KMS-11 (cell line): ENCODE results near the gene NLRC4.
"Not testable (repeated sequence)": the region's sequence is repeated elsewhere in the genome, so short reads cannot be mapped to it uniquely, and the experiment has no call there.

Experiments used
- H2AFZ ChIP-seq: fragments of 200-600 bp; sonication (generic); 2 replicates; pipeline ENCODE4 v1.6.1; 2016; ENCODE audit warnings: antibody characterized with exemption, mixed run types, low read depth
- H3K27ac ChIP-seq: fragments of 200-600 bp; sonication (generic); 2 replicates; pipeline ENCODE4 v1.6.1; 2016; ENCODE audit warnings: mild to moderate bottlenecking, mixed run types
- H3K27me3 ChIP-seq: fragments of 200-600 bp; sonication (generic); 2 replicates; pipeline ENCODE4 v1.6.1; 2017; ENCODE audit warnings: mild to moderate bottlenecking, low read depth, mixed run types, moderate library complexity; ENCODE audit not compliant: insufficient read depth
- H3K36me3 ChIP-seq: fragments of 200-600 bp; sonication (generic); 2 replicates; pipeline ENCODE4 v1.6.1; 2017; ENCODE audit warnings: mild to moderate bottlenecking, mixed run types; ENCODE audit not compliant: insufficient read depth
- H3K4me1 ChIP-seq: fragments of 200-600 bp; sonication (generic); 2 replicates; pipeline ENCODE4 v1.6.1; 2016; ENCODE audit warnings: mild to moderate bottlenecking, low read depth, mixed run types; ENCODE audit not compliant: poor library complexity, severe bottlenecking
- H3K4me2 ChIP-seq: fragments of 200-600 bp; sonication (generic); 2 replicates; pipeline ENCODE4 v1.7.0; 2016; ENCODE audit warnings: mild to moderate bottlenecking, mixed run types
- H3K4me3 ChIP-seq: fragments of 200-600 bp; sonication (generic); IDR thresholded peaks from 2 replicates; pipeline ENCODE4 v1.6.1; 2017; ENCODE audit warnings: low read depth, low read length, mixed read lengths; ENCODE audit not compliant: insufficient read depth
- H3K79me2 ChIP-seq: fragments of 200-600 bp; sonication (generic); 2 replicates; pipeline ENCODE4 v1.6.1; 2016; ENCODE audit warnings: low read depth, mixed run types; ENCODE audit not compliant: insufficient read depth
- H3K9ac ChIP-seq: fragments of 200-600 bp; sonication (generic); 2 replicates; pipeline ENCODE4 v1.6.1; 2016; ENCODE audit warnings: mild to moderate bottlenecking, mixed run types
- H4K20me1 ChIP-seq: fragments of 200-600 bp; sonication (generic); 2 replicates; pipeline ENCODE4 v1.6.1; 2016; ENCODE audit warnings: mild to moderate bottlenecking, mixed run types; ENCODE audit not compliant: insufficient read depth
- TF ChIP-seq, protein P1 (sequence below): fragments of 200-600 bp; sonication (generic); conservative IDR thresholded peaks from 2 replicates; pipeline ENCODE4 v1.6.1; 2017; ENCODE audit warnings: low read depth, mild to moderate bottlenecking, antibody characterized with exemption, low read length, moderate library complexity, mixed read lengths

The NLRC4 gene

DNA sequence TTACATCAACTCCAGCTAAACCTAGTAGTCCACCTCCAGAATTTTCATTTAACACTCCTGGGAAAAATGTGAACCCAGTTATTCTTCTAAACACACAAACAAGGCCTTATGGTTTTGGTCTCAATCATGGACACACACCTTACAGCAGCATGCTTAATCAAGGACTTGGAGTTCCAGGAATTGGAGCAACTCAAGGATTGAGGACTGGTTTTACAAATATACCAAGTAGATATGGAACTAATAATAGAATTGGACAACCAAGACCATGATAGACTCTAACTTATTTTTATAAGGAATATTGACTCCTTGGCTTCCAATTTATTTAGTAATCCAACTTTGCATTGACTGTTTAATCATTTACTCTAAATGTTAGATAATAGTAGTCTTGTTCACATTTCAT, 44.2 kb downstream of the NLRC4 start:
- H3K27me3 ChIP-seq = no peaks in the 10 kb centered on the region
- H3K36me3 ChIP-seq = no peaks in the 10 kb centered on the region
- H3K4me3 ChIP-seq = no peak overlapping the region
- no peaks in the 10 kb centered on the region for H4K20me1 ChIP-seq
- TF ChIP-seq, protein P1, sequence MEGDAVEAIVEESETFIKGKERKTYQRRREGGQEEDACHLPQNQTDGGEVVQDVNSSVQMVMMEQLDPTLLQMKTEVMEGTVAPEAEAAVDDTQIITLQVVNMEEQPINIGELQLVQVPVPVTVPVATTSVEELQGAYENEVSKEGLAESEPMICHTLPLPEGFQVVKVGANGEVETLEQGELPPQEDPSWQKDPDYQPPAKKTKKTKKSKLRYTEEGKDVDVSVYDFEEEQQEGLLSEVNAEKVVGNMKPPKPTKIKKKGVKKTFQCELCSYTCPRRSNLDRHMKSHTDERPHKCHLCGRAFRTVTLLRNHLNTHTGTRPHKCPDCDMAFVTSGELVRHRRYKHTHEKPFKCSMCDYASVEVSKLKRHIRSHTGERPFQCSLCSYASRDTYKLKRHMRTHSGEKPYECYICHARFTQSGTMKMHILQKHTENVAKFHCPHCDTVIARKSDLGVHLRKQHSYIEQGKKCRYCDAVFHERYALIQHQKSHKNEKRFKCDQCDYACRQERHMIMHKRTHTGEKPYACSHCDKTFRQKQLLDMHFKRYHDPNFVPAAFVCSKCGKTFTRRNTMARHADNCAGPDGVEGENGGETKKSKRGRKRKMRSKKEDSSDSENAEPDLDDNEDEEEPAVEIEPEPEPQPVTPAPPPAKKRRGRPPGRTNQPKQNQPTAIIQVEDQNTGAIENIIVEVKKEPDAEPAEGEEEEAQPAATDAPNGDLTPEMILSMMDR = no peak
- no peaks in the 10 kb centered on the region for H3K79me2 ChIP-seq
- H3K27ac ChIP-seq = no peak overlapping the region
- H3K9ac ChIP-seq = no peak overlapping the region
- H3K4me2 ChIP-seq = no peak overlapping the region
- no peak overlapping the region for H2AFZ ChIP-seq
- no peaks in the 10 kb centered on the region for H3K4me1 ChIP-seq

DNA sequence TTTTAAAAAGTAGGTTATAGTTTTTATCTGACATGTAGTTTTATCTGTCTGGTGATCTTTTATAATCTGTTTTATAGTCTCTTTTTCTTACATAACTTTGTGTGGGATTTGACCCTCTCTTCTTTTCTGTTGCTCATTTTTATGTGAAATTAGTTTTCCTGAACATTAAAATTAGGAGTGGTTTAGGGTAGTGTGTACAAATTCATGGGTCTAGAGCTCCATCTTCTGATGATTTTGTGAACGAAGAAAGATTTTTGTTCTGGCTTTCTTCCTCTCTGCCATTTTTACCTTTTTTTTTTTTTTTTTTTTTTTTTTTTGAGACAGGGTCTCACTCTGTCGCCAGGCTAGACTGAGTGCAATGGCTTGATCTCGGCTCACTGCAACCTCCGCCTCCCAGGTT, 52.4 kb downstream of the NLRC4 start:
- H3K27me3 ChIP-seq = no peaks in the 10 kb centered on the region
- TF ChIP-seq, protein P1 = peak; percentile 39
- H3K27ac ChIP-seq = no peak overlapping the region
- H3K4me2 ChIP-seq = no peak overlapping the region
- H4K20me1 ChIP-seq = no peaks in the 10 kb centered on the region
- H2AFZ ChIP-seq = no peak overlapping the region
- no peak overlapping the region for H3K4me3 ChIP-seq
- H3K79me2 ChIP-seq = no peaks in the 10 kb centered on the region
- H3K9ac ChIP-seq = no peak overlapping the region
- H3K4me1 ChIP-seq = no peaks in the 10 kb centered on the region
- H3K36me3 ChIP-seq = no peaks in the 10 kb centered on the region

DNA sequence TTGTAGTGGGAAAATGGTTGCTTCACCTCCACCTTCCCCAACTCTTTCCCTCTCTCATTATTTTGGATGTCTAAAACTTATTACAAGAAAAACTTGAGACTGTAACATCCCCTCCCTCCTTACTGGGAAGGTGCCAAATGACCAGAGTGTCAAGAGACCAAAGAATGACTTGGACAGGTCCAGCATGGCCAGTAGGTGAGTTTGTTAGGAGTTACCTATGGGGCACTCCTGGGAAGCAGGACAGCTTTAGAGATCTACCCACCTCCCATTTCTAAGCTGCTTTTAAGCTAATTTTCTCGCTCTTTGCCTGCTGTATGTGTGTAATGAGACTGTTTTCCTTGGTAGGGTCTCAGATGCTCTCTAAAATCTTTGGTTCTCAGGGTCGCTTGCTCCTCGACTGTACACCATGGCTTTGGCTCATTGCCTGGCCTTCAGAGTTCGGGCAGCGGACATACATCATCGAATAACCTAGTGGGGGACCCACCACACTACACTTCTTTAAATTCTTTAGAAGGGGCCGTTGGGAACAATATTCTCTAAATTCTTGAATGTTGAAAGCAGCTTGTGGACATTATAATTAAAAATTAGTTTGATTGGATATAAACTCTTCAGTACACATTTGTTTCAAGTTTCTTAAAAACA, 53.8 kb downstream of the NLRC4 start:
- Histone ChIP-seq H3K4me1 (no peaks in the 10 kb centered on the region), H4K20me1 (no peaks in the 10 kb centered on the region), H3K9ac (no peak overlapping the region), H3K79me2 (no peaks in the 10 kb centered on the region), H3K36me3 (no peaks in the 10 kb centered on the region), H3K27me3 (no peaks in the 10 kb centered on the region), H3K4me2 (no peak overlapping the region), H2AFZ (no peak overlapping the region), H3K27ac (no peak overlapping the region), H3K4me3 (no peak overlapping the region)
- TF ChIP-seq, protein P1 = no peak

DNA sequence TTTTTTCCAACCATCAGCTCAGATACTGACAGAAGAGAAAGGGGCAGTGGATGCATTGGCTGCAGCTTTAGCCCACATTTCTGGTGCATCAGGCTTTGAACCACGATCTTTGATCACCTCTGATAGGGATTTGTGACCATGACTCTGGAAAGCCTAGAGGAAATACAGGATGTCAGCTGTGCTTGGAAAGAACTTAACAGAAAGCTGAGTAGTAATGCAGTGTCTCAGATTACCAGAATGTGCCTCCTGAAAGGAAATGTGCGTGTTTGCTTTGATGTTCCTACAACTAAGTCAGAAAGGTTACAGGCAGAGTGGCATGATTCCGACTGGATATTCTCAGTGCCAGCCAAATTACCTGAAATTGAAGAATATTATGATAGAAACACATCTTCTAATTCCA, 61.3 kb downstream of the NLRC4 start:
- H3K9ac ChIP-seq, H3K79me2 ChIP-seq, H4K20me1 ChIP-seq, H2AFZ ChIP-seq, H3K4me3 ChIP-seq, H3K27me3 ChIP-seq, H3K4me2 ChIP-seq, H3K36me3 ChIP-seq, H3K27ac ChIP-seq: not testable (repeated sequence)
- peaks cover 20% of the 10 kb centered on the region for H3K4me1 ChIP-seq

DNA sequence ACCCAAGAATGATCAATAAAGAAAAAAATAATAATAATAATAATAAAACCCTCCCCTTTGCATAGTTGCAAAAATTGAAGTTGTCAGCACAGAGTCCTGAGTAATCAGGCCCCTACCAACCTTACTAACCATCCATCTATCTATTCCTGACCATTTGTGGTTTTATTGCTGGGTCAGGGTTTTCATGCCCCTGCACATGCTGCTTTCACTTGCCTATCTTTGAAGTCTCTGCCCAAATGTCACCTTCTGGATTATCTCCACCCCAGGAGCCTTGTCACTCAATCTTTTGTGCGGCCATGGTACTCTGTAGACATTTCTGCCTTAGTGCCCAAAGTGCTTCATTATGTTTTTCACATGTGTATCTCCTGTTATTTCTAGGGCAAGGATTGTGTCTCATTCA, 63.9 kb downstream of the NLRC4 start:
- H3K4me3 ChIP-seq = no peak overlapping the region
- no peaks in the 10 kb centered on the region for H3K27me3 ChIP-seq
- no peaks in the 10 kb centered on the region for H4K20me1 ChIP-seq
- H3K9ac ChIP-seq = no peak overlapping the region
- H3K27ac ChIP-seq = no peak overlapping the region
- no peaks in the 10 kb centered on the region for H3K79me2 ChIP-seq
- peaks cover 20% of the 10 kb centered on the region for H3K4me1 ChIP-seq
- 0 out of 2 replicates have a peak overlapping the region, but pooled peaks have one; percentile 3 for H3K4me2 ChIP-seq
- TF ChIP-seq, protein P1 = no peak
- H3K36me3 ChIP-seq = no peaks in the 10 kb centered on the region
- H2AFZ ChIP-seq = no peak overlapping the region
